Adrenal gland (tissue), 5 donors: ENCODE data around the gene MAPK7.

Experiments used
- CTCF ChIP-seq, 6 experiments: fragments of 450-650 bp in 4 of 6; fragments of 200-600 bp in 2 of 6; sonication (generic) in 1 of 6; IDR thresholded peaks; 1 replicate in 5 of 6; 2 replicates in 1 of 6; pipeline versions ENCODE4 v1.5.1 to v1.8.0; 2016 to 2021; ENCODE audit warnings: antibody characterized with exemption in 6 of 6, mild to moderate bottlenecking in 2 of 6, moderate library complexity in 1 of 6
- POLR2A ChIP-seq, 2 donors: fragments of 450-650 bp; IDR thresholded peaks; one replicate each; pipeline ENCODE4 v1.6.1; 2017; ENCODE audit warnings: antibody characterized with exemption in 2 of 2, mild to moderate bottlenecking in 2 of 2, moderate library complexity in 1 of 2
- donor health status: DM: no; HTN: no; CAD: no.

GRCh38 chr17:19405114-19405513 is 26.8 kb downstream of the MAPK7 start:
- TF ChIP-seq POLR2A (IDR thresholded peaks at IDR 0.05) (no peak), CTCF (IDR thresholded peaks at IDR 0.05) (no peak)
